Prostate gland (tissue), 2 donors: ENCODE results near the gene ZNF263.

Experiments
- CTCF ChIP-seq, 4 experiments: fragments of 200-600 bp in 2 of 4; fragments of 450-650 bp in 2 of 4; sonication (generic) in 2 of 4; IDR thresholded peaks; 1 replicate in 3 of 4; 2 replicates in 1 of 4; pipeline ENCODE4 v1.5.1; 2016 to 2019; ENCODE audit warnings: antibody characterized with exemption in 4 of 4, mild to moderate bottlenecking in 2 of 4, moderate library complexity in 2 of 4
- POLR2A ChIP-seq: fragments of 450-650 bp; IDR thresholded peaks from one replicate; pipeline ENCODE4 v1.6.1; 2016; ENCODE audit warnings: antibody characterized with exemption, mild to moderate bottlenecking
- POLR2AphosphoS5 ChIP-seq: sonication (generic); formaldehyde crosslinking; IDR thresholded peaks from one replicate; pipeline ENCODE4 v1.6.1; 2017; ENCODE audit warnings: antibody characterized with exemption

- TF ChIP-seq POLR2A, result no peak
- TF ChIP-seq CTCF (IDR thresholded peaks at IDR 0.05), result no peak
- TF ChIP-seq POLR2AphosphoS5, result no peak
Measured at GRCh38 chr16:3328104-3328503, 44.8 kb downstream of the ZNF263 start.
